BLaER1 (cell line): ENCODE results near the gene GNAO1.
A peak's percentile ranks its signal among the peaks of the same experiment; 100 is the strongest.

ENCODE experiments used
- H3K27ac ChIP-seq: shearing (Covaris generic); formaldehyde crosslinking; 2 replicates; pipeline ENCODE4 v1.8.1; 2022
- H3K27me3 ChIP-seq: shearing (Covaris generic); formaldehyde crosslinking; 2 replicates; pipeline ENCODE4 v1.8.1; 2022
- H3K36me3 ChIP-seq: shearing (Covaris generic); formaldehyde crosslinking; 2 replicates; pipeline ENCODE4 v1.8.1; 2022
- H3K4me1 ChIP-seq: shearing (Covaris generic); formaldehyde crosslinking; 2 replicates; pipeline ENCODE4 v1.8.1; 2022
- H3K4me2 ChIP-seq: shearing (Covaris generic); formaldehyde crosslinking; 2 replicates; pipeline ENCODE4 v1.8.1; 2022
- H3K4me3 ChIP-seq: shearing (Covaris generic); formaldehyde crosslinking; 2 replicates; pipeline ENCODE4 v1.8.1; 2022
- H3K9ac ChIP-seq: shearing (Covaris generic); formaldehyde crosslinking; 2 replicates; pipeline ENCODE4 v1.8.1; 2022
- H3K9me3 ChIP-seq: shearing (Covaris generic); formaldehyde crosslinking; 2 replicates; pipeline ENCODE4 v1.8.1; 2022
- H4K20me1 ChIP-seq: shearing (Covaris generic); formaldehyde crosslinking; 2 replicates; pipeline ENCODE4 v1.8.1; 2022
- Cebpa-rat ChIP-seq: shearing (Covaris generic); IDR thresholded peaks from 2 replicates; pipeline ENCODE4 v1.8.1; 2022

Gene GNAO1

GRCh38 chr16:56355786-56356275, 164.5 kb downstream of the GNAO1 start:
- Histone ChIP-seq H3K9me3 (no peaks in the 10 kb centered on the region), H3K27ac (no peak overlapping the region), H3K4me3 (no peak overlapping the region), H3K9ac (no peak overlapping the region), H3K27me3 (no peaks in the 10 kb centered on the region), H3K36me3 (peaks cover 11% of the 10 kb centered on the region), H4K20me1 (no peaks in the 10 kb centered on the region), H3K4me2 (0 out of 2 replicates have a peak overlapping the region, but pooled peaks have one; percentile 87), H3K4me1 (peaks cover 34% of the 10 kb centered on the region)
- no peak for TF ChIP-seq Cebpa-rat

DNA sequence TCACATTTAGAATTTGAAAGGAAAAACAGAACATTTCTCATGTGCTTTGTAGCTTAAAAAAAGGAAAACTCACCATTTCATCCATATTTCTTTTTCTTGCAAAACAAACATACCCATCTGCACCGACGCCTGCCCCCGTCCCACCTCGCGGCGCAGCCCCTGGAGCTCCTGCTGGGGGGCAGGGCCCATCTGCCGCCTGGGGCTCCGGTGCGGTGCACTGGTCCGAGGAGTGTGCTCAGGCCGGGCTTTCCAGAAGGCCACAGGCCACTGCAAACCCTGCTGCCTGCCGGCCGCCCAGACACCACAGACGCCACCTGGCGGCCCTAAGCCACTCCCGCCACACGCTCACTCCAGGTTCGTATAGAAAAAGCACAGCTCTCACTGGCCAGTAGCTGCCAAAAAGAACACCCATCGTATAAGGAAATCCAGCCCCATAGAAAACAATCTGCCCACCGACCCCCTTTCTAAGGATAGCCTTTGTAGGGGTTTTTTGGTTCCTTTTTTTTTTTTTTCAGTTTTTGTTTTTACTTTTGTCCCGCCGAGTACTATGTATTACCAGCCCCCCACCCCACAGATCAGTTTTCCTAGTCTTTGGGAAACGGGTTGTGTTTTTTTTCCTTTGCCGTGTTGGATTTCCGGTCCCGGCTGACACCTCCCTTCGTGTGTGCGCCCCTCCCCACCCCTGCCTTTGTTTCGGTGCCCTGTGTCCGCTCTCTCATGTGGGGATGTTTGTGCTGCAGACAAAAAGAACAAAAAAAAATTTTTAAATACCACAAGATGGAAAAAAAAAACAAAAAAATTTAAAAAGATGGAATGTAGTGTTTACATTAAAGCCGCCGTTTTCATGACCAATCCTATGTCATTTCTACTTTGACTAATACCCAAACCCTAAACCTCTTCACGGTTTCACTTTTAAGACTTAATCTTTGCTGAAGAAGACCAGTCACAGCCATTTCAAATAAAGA, 165.3 kb downstream of the GNAO1 start:
- H3K36me3 ChIP-seq = peaks cover 12% of the 10 kb centered on the region
- H3K4me2 ChIP-seq = peak overlapping the region; percentile 87
- peak overlapping the region; percentile 37; the same call in 1 of the 2 replicates for H3K27ac ChIP-seq
- H3K9ac ChIP-seq = peak overlapping the region; percentile 63
- no peak for TF ChIP-seq Cebpa-rat
- no peaks in the 10 kb centered on the region for H3K9me3 ChIP-seq
- no peaks in the 10 kb centered on the region for H4K20me1 ChIP-seq
- H3K27me3 ChIP-seq = no peaks in the 10 kb centered on the region
- peak overlapping the region; percentile 60 for H3K4me3 ChIP-seq
- peaks cover 37% of the 10 kb centered on the region for H3K4me1 ChIP-seq

DNA sequence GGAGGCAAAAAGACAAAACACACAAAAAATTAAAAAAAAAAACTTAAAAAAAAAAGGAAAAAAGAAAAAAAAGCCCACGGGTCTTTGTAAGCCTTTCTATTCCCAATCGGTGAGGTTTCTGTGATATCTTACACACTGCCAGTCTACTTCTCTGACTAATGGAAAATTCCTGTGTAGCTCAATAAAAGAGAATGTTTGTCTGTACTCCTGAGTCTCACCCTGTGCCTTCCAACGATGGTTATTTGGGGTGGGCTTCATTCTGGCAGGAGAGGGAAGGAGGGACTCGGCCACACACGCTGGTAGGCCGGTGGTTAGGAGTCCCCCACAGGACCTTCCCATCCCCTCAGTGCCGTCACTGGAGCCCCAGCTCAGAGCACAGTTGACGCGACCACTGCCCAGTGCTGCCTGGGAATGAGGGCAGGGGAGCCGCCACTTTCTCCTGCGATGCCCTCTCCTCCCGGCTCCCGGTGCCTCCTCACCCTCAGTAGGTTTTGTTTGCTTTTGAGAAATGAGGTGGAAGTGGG, 166.0 kb downstream of the GNAO1 start:
- Histone ChIP-seq H3K36me3 (peaks cover 19% of the 10 kb centered on the region), H3K9ac (peak overlapping the region; percentile 63; the same call in 1 of the 2 replicates), H3K4me2 (peak overlapping the region; percentile 87), H3K27ac (no peak overlapping the region), H3K27me3 (no peaks in the 10 kb centered on the region), H3K4me3 (no peak overlapping the region), H3K4me1 (peaks cover 37% of the 10 kb centered on the region), H3K9me3 (no peaks in the 10 kb centered on the region), H4K20me1 (no peaks in the 10 kb centered on the region)
- TF ChIP-seq Cebpa-rat = no peak

DNA sequence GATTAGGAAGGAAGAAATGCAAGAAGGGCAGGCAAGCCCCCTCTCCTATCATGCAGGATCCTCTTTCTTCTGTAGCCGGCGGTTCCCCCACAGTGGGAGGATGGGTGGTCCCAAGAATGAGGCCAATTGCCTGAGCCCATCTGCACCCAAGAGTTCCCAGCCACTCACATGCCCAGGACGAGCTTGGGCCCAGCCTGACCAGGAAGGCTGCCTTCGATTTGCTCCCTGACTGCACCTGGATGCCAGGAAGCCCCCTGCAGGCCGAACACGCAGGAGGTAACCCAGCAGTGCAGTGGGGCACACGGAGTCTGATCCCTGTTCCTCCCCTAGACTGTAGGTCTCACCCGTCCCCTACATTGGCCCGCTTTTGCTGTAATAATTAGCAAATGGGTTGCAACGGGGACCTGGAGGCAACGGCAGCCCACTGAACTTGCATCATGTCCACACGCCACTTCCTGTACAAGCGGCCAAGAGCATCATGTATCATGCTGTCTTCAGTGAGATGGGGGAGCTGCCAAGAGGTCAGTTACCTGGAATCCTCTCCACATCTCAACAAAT, 166.6 kb downstream of the GNAO1 start:
- H3K4me2 ChIP-seq = peak overlapping the region; percentile 87; the same call in 1 of the 2 replicates
- peaks cover 37% of the 10 kb centered on the region for H3K4me1 ChIP-seq
- no peaks in the 10 kb centered on the region for H3K9me3 ChIP-seq
- H3K36me3 ChIP-seq = peaks cover 24% of the 10 kb centered on the region
- no peaks in the 10 kb centered on the region for H4K20me1 ChIP-seq
- H3K4me3 ChIP-seq = no peak overlapping the region
- no peaks in the 10 kb centered on the region for H3K27me3 ChIP-seq
- TF ChIP-seq Cebpa-rat = no peak
- no peak overlapping the region for H3K27ac ChIP-seq
- no peak overlapping the region for H3K9ac ChIP-seq

DNA sequence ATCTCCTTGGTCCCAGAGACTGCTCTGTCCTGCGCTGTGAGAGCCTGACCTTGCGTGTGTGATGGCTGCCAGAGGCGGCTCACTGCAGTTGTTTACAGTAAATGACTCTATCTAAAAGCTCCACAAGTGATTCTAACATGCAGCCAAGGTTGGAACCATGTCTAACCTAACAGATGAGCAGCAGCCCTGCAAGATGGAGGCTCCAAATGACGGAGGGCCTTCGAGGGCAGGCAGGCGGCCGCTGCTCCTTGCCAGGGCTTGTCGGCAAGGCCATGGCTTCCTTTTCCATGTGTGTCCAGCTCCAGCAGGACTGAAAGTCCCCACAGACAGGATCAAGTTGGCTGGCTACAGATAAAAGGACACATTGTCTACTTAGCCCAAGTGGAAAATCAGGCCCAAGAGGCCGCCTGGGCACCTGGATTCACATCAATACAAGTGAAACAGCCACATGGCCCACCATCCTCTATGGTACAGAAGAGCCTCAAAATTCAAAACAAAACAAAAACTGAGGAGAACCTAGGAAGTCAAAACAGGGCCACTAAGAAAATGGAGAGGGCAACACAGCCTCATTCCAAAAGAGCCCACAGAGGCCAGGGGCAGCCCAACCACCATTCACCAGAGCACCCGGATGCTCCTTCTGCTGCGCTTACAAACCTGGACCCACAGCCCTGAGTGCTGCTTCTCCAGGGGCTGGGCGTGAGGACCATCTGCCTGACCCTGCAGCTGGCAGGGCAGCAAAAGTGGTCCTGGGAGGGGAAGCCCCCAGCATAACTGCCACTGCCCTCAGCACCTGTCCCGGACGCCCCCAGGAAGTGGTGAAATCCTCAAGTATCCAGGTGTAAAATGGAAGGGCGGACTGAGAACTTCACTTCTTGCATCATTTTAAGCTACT, 169.1 kb downstream of the GNAO1 start:
- peak overlapping the region; percentile 49 for H3K4me2 ChIP-seq
- no peak overlapping the region for H3K4me3 ChIP-seq
- peak overlapping the region; percentile 34; the same call in 1 of the 2 replicates for H3K27ac ChIP-seq
- no peaks in the 10 kb centered on the region for H3K27me3 ChIP-seq
- no peak for TF ChIP-seq Cebpa-rat
- no peak overlapping the region for H3K9ac ChIP-seq
- peaks cover 49% of the 10 kb centered on the region for H3K36me3 ChIP-seq
- H3K4me1 ChIP-seq = peaks cover 37% of the 10 kb centered on the region
- no peaks in the 10 kb centered on the region for H4K20me1 ChIP-seq
- H3K9me3 ChIP-seq = no peaks in the 10 kb centered on the region

GRCh38 chr16:56362057-56362655, 170.9 kb downstream of the GNAO1 start:
- Histone ChIP-seq H3K36me3 (peaks cover 64% of the 10 kb centered on the region), H3K27me3 (no peaks in the 10 kb centered on the region), H3K4me2 (no peak overlapping the region), H3K9ac (no peak overlapping the region), H3K27ac (no peak overlapping the region), H4K20me1 (no peaks in the 10 kb centered on the region), H3K9me3 (no peaks in the 10 kb centered on the region), H3K4me3 (no peak overlapping the region), H3K4me1 (peaks cover 24% of the 10 kb centered on the region)
- TF ChIP-seq Cebpa-rat = no peak

DNA sequence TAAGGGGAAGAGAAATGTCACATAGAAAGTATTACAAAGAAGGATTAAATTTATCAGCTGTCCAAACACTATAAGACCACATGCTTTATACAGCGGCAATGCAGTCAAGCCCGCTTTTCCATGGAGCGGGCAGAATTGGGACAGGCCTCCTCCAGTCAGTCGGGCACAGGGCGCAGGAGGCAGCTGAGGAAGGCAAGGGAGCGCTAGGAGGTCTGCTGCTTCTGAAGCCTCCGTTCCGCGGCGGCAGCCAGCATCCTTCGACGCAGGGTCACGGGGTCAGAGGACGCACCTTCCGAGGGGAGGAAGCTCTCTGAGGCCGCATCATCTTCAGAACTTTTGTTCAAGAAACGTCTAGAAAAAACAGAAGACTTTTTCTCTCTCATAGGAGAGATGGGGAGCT, 171.4 kb downstream of the GNAO1 start:
- Histone ChIP-seq H3K4me3 (no peak overlapping the region), H3K9me3 (no peaks in the 10 kb centered on the region), H3K4me1 (peaks cover 19% of the 10 kb centered on the region), H3K36me3 (peaks cover 70% of the 10 kb centered on the region), H3K27me3 (no peaks in the 10 kb centered on the region), H3K4me2 (no peak overlapping the region), H3K9ac (no peak overlapping the region), H3K27ac (no peak overlapping the region), H4K20me1 (no peaks in the 10 kb centered on the region)
- TF ChIP-seq Cebpa-rat = no peak

DNA sequence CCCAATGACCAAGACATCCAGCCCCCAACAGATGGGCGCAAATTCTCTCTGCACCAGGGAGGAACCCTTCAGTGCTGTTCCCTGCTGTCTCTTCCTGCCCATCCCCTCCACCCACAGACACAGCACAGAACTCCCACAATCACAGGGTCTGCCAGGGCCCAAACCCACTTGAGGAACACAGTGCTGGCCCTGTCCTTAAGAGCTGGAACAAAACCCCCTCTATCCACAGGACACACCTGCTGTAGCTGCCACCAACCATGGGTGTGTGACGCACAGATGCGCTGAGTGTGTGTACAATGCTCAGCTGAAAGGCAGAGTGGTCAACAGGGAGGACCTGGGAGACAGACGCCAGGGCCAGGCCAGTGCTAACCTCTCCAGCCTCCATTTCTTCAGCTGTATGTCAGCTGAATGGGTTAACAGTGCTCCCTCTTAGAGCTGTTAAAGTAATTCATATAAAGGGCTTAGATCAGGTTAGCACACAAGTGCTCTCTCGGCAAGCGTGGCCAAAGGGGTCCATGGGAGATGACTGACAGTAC, 172.0 kb downstream of the GNAO1 start:
- H3K4me2 ChIP-seq = no peak overlapping the region
- no peaks in the 10 kb centered on the region for H3K27me3 ChIP-seq
- H3K9me3 ChIP-seq = no peaks in the 10 kb centered on the region
- no peak for TF ChIP-seq Cebpa-rat
- no peak overlapping the region for H3K9ac ChIP-seq
- H3K4me3 ChIP-seq = no peak overlapping the region
- peaks cover 75% of the 10 kb centered on the region for H3K36me3 ChIP-seq
- H3K27ac ChIP-seq = no peak overlapping the region
- H3K4me1 ChIP-seq = peaks cover 19% of the 10 kb centered on the region
- no peaks in the 10 kb centered on the region for H4K20me1 ChIP-seq
